ENCODE results near the gene SLC22A2.

Gene SLC22A2

GRCh38 chr6:160273196-160273595, 14.6 kb upstream of the SLC22A2 start:
- DNase-seq = no peak

- no peak for DNase-seq
Observed at GRCh38 chr6:160272707-160273106, 14.1 kb upstream of the SLC22A2 start.

GRCh38 chr6:160270347-160270746, 11.7 kb upstream of the SLC22A2 start:
- no peak for DNase-seq

- DNase-seq = no peak
Observed at GRCh38 chr6:160269771-160270170, 11.2 kb upstream of the SLC22A2 start.

GRCh38 chr6:160269023-160269521, 10.5 kb upstream of the SLC22A2 start:
- no peak for DNase-seq

- DNase-seq = no peak
Observed at GRCh38 chr6:160267102-160267501, 8.5 kb upstream of the SLC22A2 start.

GRCh38 chr6:160265869-160266476, 7.4 kb upstream of the SLC22A2 start:
- DNase-seq = no peak

GRCh38 chr6:160264061-160264612, 5.5 kb upstream of the SLC22A2 start:
- no peak for DNase-seq

- DNase-seq = no peak
Observed at GRCh38 chr6:160263196-160263939, 4.7 kb upstream of the SLC22A2 start.

GRCh38 chr6:160261991-160262680, 3.5 kb upstream of the SLC22A2 start:
- no peak for DNase-seq

- no peak for DNase-seq
Observed at GRCh38 chr6:160260803-160261450, 2.3 kb upstream of the SLC22A2 start.

GRCh38 chr6:160260367-160260766, 1.7 kb upstream of the SLC22A2 start:
- DNase-seq = no peak

GRCh38 chr6:160259598-160259997, 977 bp upstream of the SLC22A2 start:
- no peak for DNase-seq

- DNase-seq = no peak
Observed at GRCh38 chr6:160259143-160259425, 463 bp upstream of the SLC22A2 start.

GRCh38 chr6:160256445-160256844, 2.2 kb downstream of the SLC22A2 start:
- DNase-seq = no peak

GRCh38 chr6:160254467-160255312, 3.9 kb downstream of the SLC22A2 start:
- DNase-seq = no peak

- DNase-seq = no peak
Observed at GRCh38 chr6:160253714-160254113, 4.9 kb downstream of the SLC22A2 start.

GRCh38 chr6:160253292-160253691, 5.3 kb downstream of the SLC22A2 start:
- DNase-seq = no peak

- DNase-seq = no peak
Observed at GRCh38 chr6:160252073-160252813, 6.4 kb downstream of the SLC22A2 start.

GRCh38 chr6:160249671-160250070, 8.9 kb downstream of the SLC22A2 start:
- DNase-seq = no peak

- DNase-seq = no peak
Observed at GRCh38 chr6:160248538-160248937, 10.1 kb downstream of the SLC22A2 start.

GRCh38 chr6:160247457-160247883, 11.2 kb downstream of the SLC22A2 start:
- no peak for DNase-seq
